ENCODE data around the gene R3HCC1L.

R3HCC1L gene

DNA sequence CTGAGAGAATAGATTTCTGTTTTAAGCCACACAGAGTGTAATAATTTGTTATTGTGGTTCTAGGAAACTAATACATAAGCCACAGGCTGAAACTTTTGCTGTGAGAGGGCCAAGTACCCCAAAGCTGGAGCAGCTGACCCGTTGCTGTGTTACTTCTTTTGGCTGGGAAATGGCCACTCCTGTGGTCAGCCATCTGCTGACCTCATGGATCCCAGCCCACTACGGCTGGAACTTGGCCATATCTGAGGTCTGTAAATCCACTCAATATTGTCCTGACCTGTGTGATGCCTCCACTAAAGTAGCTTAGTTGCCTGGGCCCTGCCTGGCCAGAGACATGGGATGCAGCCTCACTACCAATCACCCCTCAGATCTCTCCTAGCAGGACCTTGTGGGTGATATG lies 151.0 kb downstream of the R3HCC1L start:
- H3K27me3 ChIP-seq = no peaks in the 10 kb centered on the region
- no peak overlapping the region for H3K4me3 ChIP-seq
- no peaks in the 10 kb centered on the region for H4K20me1 ChIP-seq
- H3K36me3 ChIP-seq = no peaks in the 10 kb centered on the region
- peaks cover 0 to 16% (median 4%) of the 10 kb centered on the region in 11 experiments; a peak in 5 of 22 replicates for H3K9me3 ChIP-seq (replicated peaks in 1 of 11)
- no peak overlapping the region for H3K9ac ChIP-seq
- H3K4me2 ChIP-seq = no peak overlapping the region
- H3K27ac ChIP-seq = no peak overlapping the region
- H3K4me1 ChIP-seq = no peaks in the 10 kb centered on the region
- no peak for TF ChIP-seq Cebpa-rat (IDR thresholded peaks at IDR 0.05)

DNA sequence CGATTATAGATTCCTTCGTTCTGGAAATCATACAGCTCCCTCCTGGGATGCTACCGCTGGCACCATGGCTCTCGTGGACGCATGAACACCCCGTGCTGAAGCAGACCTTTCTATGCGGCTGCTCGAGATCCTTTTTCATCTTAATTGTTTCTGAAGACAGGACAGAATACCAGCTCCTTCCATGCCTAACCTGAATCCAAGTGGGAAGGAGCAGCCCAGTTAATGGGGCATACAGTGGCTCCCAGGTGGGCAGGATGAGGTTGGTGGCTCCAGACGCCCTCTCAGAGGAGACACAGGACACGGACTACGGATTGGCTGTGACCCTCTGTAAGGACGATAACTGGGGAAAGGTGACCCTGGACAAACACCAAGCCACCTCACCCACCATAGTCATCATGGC lies 152.0 kb downstream of the R3HCC1L start:
- Histone ChIP-seq H3K27me3 (no peaks in the 10 kb centered on the region), H3K9me3 (replicated peaks in 1 of 11) (peaks cover 0 to 10% (median 4%) of the 10 kb centered on the region in 11 experiments; a peak in 5 of 22 replicates), H3K36me3 (no peaks in the 10 kb centered on the region), H3K4me2 (no peak overlapping the region), H3K27ac (no peak overlapping the region), H4K20me1 (no peaks in the 10 kb centered on the region), H3K4me3 (no peak overlapping the region), H3K4me1 (no peaks in the 10 kb centered on the region), H3K9ac (no peak overlapping the region)
- TF ChIP-seq Cebpa-rat (IDR thresholded peaks at IDR 0.05) = no peak

DNA sequence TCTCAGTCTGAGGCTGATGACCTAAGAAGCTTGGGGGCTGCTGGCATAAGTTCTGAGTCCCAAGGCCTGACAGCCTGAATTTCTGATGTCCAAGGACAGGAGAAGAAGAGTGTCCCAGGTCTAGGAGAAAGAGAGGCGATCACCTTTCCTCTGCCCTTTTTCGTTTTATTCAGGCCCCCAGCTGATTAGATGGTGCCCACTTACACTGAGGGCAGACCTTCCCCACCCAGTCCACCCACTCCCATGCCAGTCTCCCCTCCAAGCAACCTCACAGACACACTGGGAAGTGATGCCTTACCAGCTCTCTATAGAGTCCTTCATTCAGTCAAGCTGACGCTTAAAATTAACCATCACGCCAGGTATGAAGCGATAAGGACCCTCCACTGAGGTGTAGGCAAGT lies 152.9 kb downstream of the R3HCC1L start:
- Histone ChIP-seq H3K9ac (no peak overlapping the region), H3K4me3 (no peak overlapping the region), H3K4me2 (no peak overlapping the region), H4K20me1 (no peaks in the 10 kb centered on the region), H3K36me3 (no peaks in the 10 kb centered on the region), H3K4me1 (0 out of 20 replicates have a peak, but pooled peaks cover 0 to 1% (median 0%) of the 10 kb centered on the region in 10 experiments), H3K27me3 (no peaks in the 10 kb centered on the region), H3K9me3 (replicated peaks in 1 of 11) (peaks cover 0 to under 1% (median 0%) of the 10 kb centered on the region in 11 experiments; a peak in 1 of 22 replicates), H3K27ac (no peak overlapping the region)
- no peak for TF ChIP-seq Cebpa-rat (IDR thresholded peaks at IDR 0.05)

DNA sequence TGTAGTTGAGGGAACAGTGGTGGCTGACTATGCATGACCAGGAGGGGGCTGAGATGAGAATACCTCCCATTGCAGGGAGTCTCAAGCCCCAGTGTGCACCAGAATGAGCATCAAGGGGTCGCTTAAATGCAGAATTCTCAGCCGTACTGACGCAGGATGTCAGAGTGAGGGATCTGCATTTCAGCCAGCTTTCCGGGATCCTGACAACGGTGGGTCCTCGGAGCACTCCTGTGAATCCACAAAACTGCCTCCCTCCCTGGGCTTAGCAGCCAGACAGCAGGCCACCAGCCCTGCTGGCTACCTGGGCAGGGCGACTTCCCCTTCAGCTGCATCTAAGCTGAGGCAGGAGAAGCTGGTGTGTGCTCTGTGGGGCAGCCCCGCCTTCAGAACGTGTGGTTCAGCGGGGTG lies 155.3 kb downstream of the R3HCC1L start:
- no peaks in the 10 kb centered on the region for H3K36me3 ChIP-seq
- no peaks in the 10 kb centered on the region for H4K20me1 ChIP-seq
- peaks cover 0 to 26% (median 19%) of the 10 kb centered on the region in 10 experiments; a peak in 16 of 20 replicates for H3K4me1 ChIP-seq
- no peaks in the 10 kb centered on the region for H3K27me3 ChIP-seq
- H3K4me3 ChIP-seq = no peak overlapping the region
- no peak for TF ChIP-seq Cebpa-rat (IDR thresholded peaks at IDR 0.05)
- no peak overlapping the region for H3K4me2 ChIP-seq
- no peak overlapping the region for H3K27ac ChIP-seq
- no peak overlapping the region for H3K9ac ChIP-seq
- H3K9me3 ChIP-seq (replicated peaks in 1 of 11) = no peaks in the 10 kb centered on the region

DNA sequence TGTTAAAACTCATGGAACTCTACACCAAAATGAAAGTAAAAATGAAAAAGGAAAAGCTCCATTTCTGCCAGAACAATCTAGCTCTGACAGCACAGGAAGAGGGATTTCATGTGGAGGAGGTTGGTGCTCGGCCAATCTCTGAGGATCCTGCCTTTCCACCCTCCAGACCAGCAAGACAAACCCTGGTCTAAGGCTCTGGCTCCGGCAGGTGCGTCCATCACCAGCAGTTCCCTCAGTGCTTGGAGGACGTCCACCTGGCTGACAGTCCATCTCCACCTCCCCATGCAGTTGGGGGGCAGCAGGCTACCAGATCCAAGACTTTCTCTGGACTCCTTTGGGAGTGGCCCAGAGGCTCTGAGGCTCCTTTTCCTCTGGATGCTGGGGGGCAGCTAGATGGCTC lies 158.5 kb downstream of the R3HCC1L start:
- Histone ChIP-seq H3K4me1 (peaks cover 16 to 52% (median 41%) of the 10 kb centered on the region in 10 experiments), H3K36me3 (no peaks in the 10 kb centered on the region), H3K4me3 (no peak overlapping the region), H3K4me2 (peak overlapping the region in 8 of 11 experiments; percentile 48 to 80 (median 70); a peak in 13 of 22 replicates), H3K9ac (no peak overlapping the region), H3K9me3 (replicated peaks in 1 of 11) (no peaks in the 10 kb centered on the region), H3K27ac (no peak overlapping the region), H4K20me1 (no peaks in the 10 kb centered on the region), H3K27me3 (no peaks in the 10 kb centered on the region)
- TF ChIP-seq Cebpa-rat (IDR thresholded peaks at IDR 0.05) = no peak

DNA sequence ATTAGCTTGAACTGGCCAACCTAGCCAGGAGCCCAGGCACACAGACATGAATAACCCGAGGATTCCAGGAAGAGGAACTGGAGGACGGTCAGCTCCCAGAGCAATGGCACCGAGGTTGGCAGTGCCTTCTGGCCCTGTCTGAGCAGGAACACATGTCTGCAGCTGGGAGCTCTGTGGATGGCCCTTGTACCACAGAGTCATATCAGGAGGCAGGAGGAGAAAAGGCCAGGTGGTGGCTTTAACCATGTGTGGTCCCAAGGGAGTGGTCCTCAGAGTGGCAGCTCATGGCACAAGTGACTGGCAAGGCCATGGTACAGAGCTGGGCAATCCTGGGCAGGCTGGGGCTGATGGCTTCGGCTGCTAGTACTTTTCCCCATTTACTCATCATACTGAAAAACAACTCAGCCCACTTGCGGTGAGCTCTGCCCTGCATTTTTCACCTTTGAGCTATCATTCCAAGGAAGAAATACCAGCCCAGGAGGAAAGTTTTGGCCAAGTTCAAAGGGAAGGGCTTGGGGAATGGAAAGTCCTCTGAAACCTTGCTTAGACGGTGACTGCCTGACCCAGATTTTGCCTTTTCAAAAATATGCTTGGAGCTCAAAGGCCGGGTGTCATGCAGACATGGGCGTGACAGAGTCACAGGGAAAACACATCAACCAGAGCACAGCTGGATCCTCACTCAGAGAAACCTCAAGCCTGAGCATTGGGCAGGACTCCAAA lies 159.3 kb downstream of the R3HCC1L start:
- H3K4me1 ChIP-seq = peaks cover 16 to 52% (median 41%) of the 10 kb centered on the region in 10 experiments
- H3K36me3 ChIP-seq = no peaks in the 10 kb centered on the region
- no peak overlapping the region for H3K27ac ChIP-seq
- H4K20me1 ChIP-seq = no peaks in the 10 kb centered on the region
- no peak for TF ChIP-seq Cebpa-rat (IDR thresholded peaks at IDR 0.05)
- no peak overlapping the region for H3K4me3 ChIP-seq
- H3K4me2 ChIP-seq = peak overlapping the region in 9 of 11 experiments; percentile 4 to 80 (median 70); a peak in 16 of 22 replicates
- H3K27me3 ChIP-seq = no peaks in the 10 kb centered on the region
- no peaks in the 10 kb centered on the region for H3K9me3 ChIP-seq (replicated peaks in 1 of 11)
- 0 out of 22 replicates have a peak overlapping the region, but pooled peaks of 1 of the 11 experiments have one; percentile 1 for H3K9ac ChIP-seq

DNA sequence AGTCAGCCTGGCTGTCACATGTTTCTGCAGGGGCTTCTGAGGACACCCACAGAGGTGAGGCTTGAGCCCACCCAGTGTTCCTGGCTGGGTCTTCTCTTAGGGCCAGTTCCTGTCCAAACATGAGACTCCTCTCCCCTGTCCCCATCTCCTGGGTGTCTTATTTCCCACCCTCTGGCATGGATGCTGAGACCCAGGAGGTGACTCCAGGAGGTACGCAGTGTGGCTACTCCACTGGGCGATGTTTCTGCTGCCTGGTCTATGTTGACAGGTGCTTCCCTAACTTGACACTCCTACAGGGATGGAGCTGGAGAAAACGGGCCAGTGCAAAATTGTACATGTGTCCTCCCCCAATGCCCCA lies 159.8 kb downstream of the R3HCC1L start:
- Histone ChIP-seq H3K27me3 (no peaks in the 10 kb centered on the region), H3K4me2 (peak overlapping the region in 9 of 11 experiments; percentile 4 to 80 (median 70); a peak in 16 of 22 replicates), H4K20me1 (no peaks in the 10 kb centered on the region), H3K9ac (no peak overlapping the region), H3K36me3 (no peaks in the 10 kb centered on the region), H3K4me3 (no peak overlapping the region), H3K27ac (no peak overlapping the region), H3K9me3 (replicated peaks in 1 of 11) (no peaks in the 10 kb centered on the region), H3K4me1 (peaks cover 16 to 54% (median 41%) of the 10 kb centered on the region in 10 experiments)
- TF ChIP-seq Cebpa-rat (IDR thresholded peaks at IDR 0.05) = no peak

Measured in BLaER1 treated with 17β-estradiol and CSF1 and Interleukin-3, amounts not matched to agents 10 nM and 100 nM (cell line).